K562 (cell line): ENCODE measurements around the gene GPR157. TPM values are rescaled to one million over a fixed set of nuclear protein-coding genes. Genes with fewer than 3 reads are reported as not detected.

ENCODE experiments used
- FOXO4 ChIP-seq: fragments of 450-650 bp; formaldehyde crosslinking; IDR thresholded peaks from 2 replicates; pipeline ENCODE4 v1.4.0; 2020; ENCODE audit warnings: mild to moderate bottlenecking, moderate library complexity
- NCOA2 ChIP-seq, 2 experiments: fragments of 450-650 bp; IDR thresholded peaks; 2 replicates each; pipeline ENCODE4 v1.6.1; 2018; ENCODE audit warnings: mild to moderate bottlenecking in 2 of 2, moderate library complexity in 1 of 2; ENCODE audit not compliant: partially characterized antibody in 2 of 2
- SRSF7 ChIP-seq: fragments of 200-400 bp; formaldehyde crosslinking; optimal IDR thresholded peaks from 2 replicates; pipeline ENCODE3; 2017; ENCODE audit warnings: mild to moderate bottlenecking, low read depth, low read length
- ZBTB40 ChIP-seq, 2 experiments: fragments of 450-650 bp in 1 of 2; sonication (generic) in 1 of 2; formaldehyde crosslinking in 1 of 2; IDR thresholded peaks; 2 replicates each; pipeline versions ENCODE4 v1.7.1 to v1.9.0; 2016 to 2022; ENCODE audit warnings: inconsistent platforms in 1 of 2, mild to moderate bottlenecking in 1 of 2, missing genetic modification reagents in 1 of 2
- polyA plus RNA-seq, 8 experiments: library from polyadenylated mRNA; depleted of rRNA in 4 of 8; stranded (reverse) in 5 of 8; unstranded in 3 of 8; fragments of >200 nt; fragmentation: Nextera tagmentation in 2 of 8; fragmentation: Illumina TruSeq in 1 of 8; extraction: Ambion mirVana in 2 of 8; extraction: Trizol in 1 of 8; gene quantifications; 2 replicates each; pipeline versions ENCODE4 v1.2.1 to v1.2.3, GENCODE V29; 2011 to 2014; ENCODE audit warnings: inconsistent platforms in 1 of 8, missing spikeins in 1 of 8
- total RNA-seq, 7 experiments: library from RNA; depleted of rRNA in 6 of 7; stranded (reverse); fragments of >200 nt in 6 of 7; fragmentation: Illumina TruSeq in 2 of 7; extraction: Trizol in 2 of 7; gene quantifications; 2 replicates each; pipeline versions ENCODE4 v1.2.1 to v1.2.3, GENCODE V29; 2011 to 2021; ENCODE audit warnings: low replicate concordance in 1 of 7

GPR157 gene
- total and polyA plus RNA-seq, 9 of the 15 experiments (the other 6 are each of a cell fraction or from before 2014, with no cell fraction given) = 0.01 to 0.18 (median 0.04) TPM; not detected in 4

- TF ChIP-seq ZBTB40 (IDR thresholded peaks at IDR 0.05) = no peak
- TF ChIP-seq ZBTB40 (CRISPR knock-in tag; IDR thresholded peaks at IDR 0.05) = no peak
- TF ChIP-seq NCOA2 (IDR thresholded peaks at IDR 0.05; ENCODE audit: partially characterized antibody in 2 of 2) = no peak
- TF ChIP-seq SRSF7 = no peak
- no peak for TF ChIP-seq FOXO4
Observed at GRCh38 chr1:9118186-9118585, 10.7 kb downstream of the GPR157 start (continued).
